GM12878 (cell line): ENCODE results near the gene ASMTL. TPM values are rescaled to one million over a fixed set of nuclear protein-coding genes. Genes with fewer than 3 reads are reported as not detected.

Experiments
- CBFB ChIP-seq: IDR thresholded peaks from 2 replicates; pipeline ENCODE4 v1.6.1; 2016; ENCODE audit warnings: antibody characterized with exemption, low read depth
- CHD1 ChIP-seq: IDR thresholded peaks from 2 replicates; pipeline ENCODE4 v1.6.1; 2012; ENCODE audit warnings: low read depth, low read length, improper control_type of control experiment
- PAX8 ChIP-seq: fragments of 450-650 bp; IDR thresholded peaks from 2 replicates; pipeline ENCODE4 v1.6.1; 2017; ENCODE audit warnings: mild to moderate bottlenecking, moderate library complexity
- POLR2AphosphoS5 ChIP-seq: IDR thresholded peaks from 2 replicates; pipeline ENCODE4 v1.6.1; 2011; ENCODE audit warnings: mild to moderate bottlenecking, low read length, inconsistent platforms
- RAD51 ChIP-seq: fragments of 450-650 bp; IDR thresholded peaks from 2 replicates; pipeline ENCODE4 v1.6.1; 2016; ENCODE audit warnings: moderate library complexity, mild to moderate bottlenecking, inconsistent platforms
- RCOR1 ChIP-seq: conservative IDR thresholded peaks from 2 replicates; pipeline ENCODE4 v1.6.1; 2012; ENCODE audit warnings: low read depth, low read length, improper control_type of control experiment
- SMAD1 ChIP-seq: fragments of 450-650 bp; IDR thresholded peaks from 2 replicates; pipeline ENCODE4 v1.6.1; 2018; ENCODE audit warnings: mild to moderate bottlenecking, low read depth; ENCODE audit not compliant: partially characterized antibody
- STAT3 ChIP-seq: IDR thresholded peaks from 2 replicates; pipeline ENCODE4 v1.6.1; 2011; ENCODE audit warnings: low read depth, low read length, improper control_type of control experiment
- SUPT20H ChIP-seq: IDR thresholded peaks from 2 replicates; pipeline ENCODE4 v1.6.1; 2011; ENCODE audit warnings: low read depth, mild to moderate bottlenecking, low read length, moderate library complexity, borderline replicate concordance; ENCODE audit not compliant: control insufficient read depth
- TARDBP ChIP-seq: IDR thresholded peaks from 2 replicates; pipeline ENCODE4 v1.6.1; 2016; ENCODE audit warnings: borderline replicate concordance
- TCF3 ChIP-seq: IDR thresholded peaks from 2 replicates; pipeline ENCODE4 v1.6.1; 2012; ENCODE audit warnings: low read depth, mild to moderate bottlenecking, low read length, borderline replicate concordance; ENCODE audit not compliant: insufficient read depth
- WRNIP1 ChIP-seq: IDR thresholded peaks from 2 replicates; pipeline ENCODE4 v1.6.1; 2011; ENCODE audit warnings: low read depth, low read length, improper control_type of control experiment, borderline replicate concordance
- ZNF207 ChIP-seq: fragments of 450-650 bp; IDR thresholded peaks from 2 replicates; pipeline ENCODE4 v1.6.1; 2014; ENCODE audit warnings: antibody characterized with exemption, mild to moderate bottlenecking, borderline replicate concordance
- ZSCAN29 ChIP-seq: fragments of 450-650 bp; IDR thresholded peaks from 2 replicates; pipeline ENCODE4 v1.6.1; 2017; ENCODE audit warnings: mild to moderate bottlenecking, moderate library complexity
- polyA plus RNA-seq, 11 experiments: library from polyadenylated mRNA; depleted of rRNA in 4 of 11; unstranded in 6 of 11; stranded (reverse) in 5 of 11; fragments of >200 nt; fragmentation: Nextera tagmentation in 4 of 11; fragmentation: Illumina TruSeq in 1 of 11; extraction: Ambion mirVana in 4 of 11; extraction: Trizol in 1 of 11; gene quantifications; 1 replicate in 1 of 11; 2 replicates in 10 of 11; pipeline versions ENCODE4 v1.2.1 to v1.2.3, GENCODE V29; 2011 to 2016; ENCODE audit warnings: inconsistent platforms in 2 of 11, missing spikeins in 2 of 11, low read depth in 1 of 11
- total RNA-seq, 4 experiments: library from RNA; depleted of rRNA in 3 of 4; stranded (reverse); fragments of >200 nt in 3 of 4; fragmentation: Illumina TruSeq in 1 of 4; extraction: Trizol in 1 of 4; gene quantifications; 2 replicates each; pipeline versions ENCODE4 v1.2.1 to v1.2.3, GENCODE V29; 2013 to 2021
- TF ChIP-seq, protein P1 (sequence below): fragments of 450-650 bp; IDR thresholded peaks from 2 replicates; pipeline ENCODE4 v1.6.1; 2017; ENCODE audit warnings: mild to moderate bottlenecking, low read depth, inconsistent platforms; ENCODE audit not compliant: poor library complexity, severe bottlenecking
- TF ChIP-seq, protein P2 (sequence below): fragments of 450-650 bp; IDR thresholded peaks from 2 replicates; pipeline ENCODE4 v1.6.1; 2018; ENCODE audit warnings: borderline replicate concordance, mild to moderate bottlenecking; ENCODE audit not compliant: partially characterized antibody
- TF ChIP-seq, protein P3 (sequence below): fragments of 450-650 bp; IDR thresholded peaks from 2 replicates; pipeline ENCODE4 v1.6.1; 2017; ENCODE audit warnings: borderline replicate concordance
- TF ChIP-seq, protein P4 (sequence below): fragments of 450-650 bp; IDR thresholded peaks from 2 replicates; pipeline ENCODE4 v1.6.1; 2017; ENCODE audit warnings: mild to moderate bottlenecking, moderate library complexity
- TF ChIP-seq, protein P5 (sequence below): fragments of 450-650 bp; IDR thresholded peaks from 2 replicates; pipeline ENCODE4 v1.6.1; 2014; ENCODE audit warnings: mild to moderate bottlenecking

The ASMTL gene
- total and polyA plus RNA-seq, 10 of the 15 experiments (the other 5 are each of a cell fraction or from before 2014, with no cell fraction given) = 1.6 to 51.9 (median 32.1) TPM

DNA sequence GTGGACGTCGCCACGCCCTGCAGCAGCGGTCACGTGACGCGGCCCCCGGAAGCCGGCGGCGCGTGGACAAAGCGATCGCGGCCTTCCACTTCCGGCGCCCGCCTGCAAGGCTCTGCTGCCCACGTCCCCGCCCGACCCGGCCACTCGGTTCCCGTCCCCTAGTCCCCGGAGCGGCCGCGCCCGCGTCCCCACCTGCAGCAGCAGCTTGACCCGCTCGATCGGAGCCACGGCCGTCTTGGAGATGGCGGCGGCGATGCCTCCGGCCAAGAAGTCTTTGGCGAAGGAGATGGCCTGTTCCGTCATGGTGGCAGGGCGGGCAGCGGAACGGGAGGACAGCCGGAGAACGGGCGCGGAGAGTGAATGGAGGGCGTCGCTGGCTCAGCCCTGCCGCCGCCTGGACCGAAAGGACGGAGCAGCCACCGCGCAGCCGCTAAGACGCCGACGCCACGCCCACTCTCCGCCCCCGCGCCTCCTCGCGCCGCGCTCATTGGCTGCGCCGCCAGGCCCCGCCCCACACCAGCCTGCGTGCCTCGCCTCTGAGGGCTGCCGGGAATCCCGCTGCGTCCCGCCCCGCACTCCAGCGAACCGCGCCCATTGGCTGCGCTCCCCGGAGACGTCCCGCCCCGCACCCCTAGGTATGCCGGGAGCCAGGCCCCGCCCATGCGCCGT, 60.9 kb downstream of the ASMTL start, which contains the start of gene SLC25A6 (continued):
- TF ChIP-seq POLR2AphosphoS5 = peak; percentile 98
- TF ChIP-seq SUPT20H = no peak
- TF ChIP-seq, protein P1, sequence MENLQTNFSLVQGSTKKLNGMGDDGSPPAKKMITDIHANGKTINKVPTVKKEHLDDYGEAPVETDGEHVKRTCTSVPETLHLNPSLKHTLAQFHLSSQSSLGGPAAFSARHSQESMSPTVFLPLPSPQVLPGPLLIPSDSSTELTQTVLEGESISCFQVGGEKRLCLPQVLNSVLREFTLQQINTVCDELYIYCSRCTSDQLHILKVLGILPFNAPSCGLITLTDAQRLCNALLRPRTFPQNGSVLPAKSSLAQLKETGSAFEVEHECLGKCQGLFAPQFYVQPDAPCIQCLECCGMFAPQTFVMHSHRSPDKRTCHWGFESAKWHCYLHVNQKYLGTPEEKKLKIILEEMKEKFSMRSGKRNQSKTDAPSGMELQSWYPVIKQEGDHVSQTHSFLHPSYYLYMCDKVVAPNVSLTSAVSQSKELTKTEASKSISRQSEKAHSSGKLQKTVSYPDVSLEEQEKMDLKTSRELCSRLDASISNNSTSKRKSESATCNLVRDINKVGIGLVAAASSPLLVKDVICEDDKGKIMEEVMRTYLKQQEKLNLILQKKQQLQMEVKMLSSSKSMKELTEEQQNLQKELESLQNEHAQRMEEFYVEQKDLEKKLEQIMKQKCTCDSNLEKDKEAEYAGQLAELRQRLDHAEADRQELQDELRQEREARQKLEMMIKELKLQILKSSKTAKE = no peak
- TF ChIP-seq ZSCAN29 = no peak
- TF ChIP-seq TCF3 = peak; percentile 24; the same call in 1 of the 2 replicates
- TF ChIP-seq ZNF207 = peak; percentile 97
- no peak for TF ChIP-seq STAT3
- TF ChIP-seq PAX8 = no peak
- TF ChIP-seq CBFB = no peak
- no peak for TF ChIP-seq WRNIP1
- TF ChIP-seq RAD51 = peak; percentile 96
- TF ChIP-seq, protein P2, sequence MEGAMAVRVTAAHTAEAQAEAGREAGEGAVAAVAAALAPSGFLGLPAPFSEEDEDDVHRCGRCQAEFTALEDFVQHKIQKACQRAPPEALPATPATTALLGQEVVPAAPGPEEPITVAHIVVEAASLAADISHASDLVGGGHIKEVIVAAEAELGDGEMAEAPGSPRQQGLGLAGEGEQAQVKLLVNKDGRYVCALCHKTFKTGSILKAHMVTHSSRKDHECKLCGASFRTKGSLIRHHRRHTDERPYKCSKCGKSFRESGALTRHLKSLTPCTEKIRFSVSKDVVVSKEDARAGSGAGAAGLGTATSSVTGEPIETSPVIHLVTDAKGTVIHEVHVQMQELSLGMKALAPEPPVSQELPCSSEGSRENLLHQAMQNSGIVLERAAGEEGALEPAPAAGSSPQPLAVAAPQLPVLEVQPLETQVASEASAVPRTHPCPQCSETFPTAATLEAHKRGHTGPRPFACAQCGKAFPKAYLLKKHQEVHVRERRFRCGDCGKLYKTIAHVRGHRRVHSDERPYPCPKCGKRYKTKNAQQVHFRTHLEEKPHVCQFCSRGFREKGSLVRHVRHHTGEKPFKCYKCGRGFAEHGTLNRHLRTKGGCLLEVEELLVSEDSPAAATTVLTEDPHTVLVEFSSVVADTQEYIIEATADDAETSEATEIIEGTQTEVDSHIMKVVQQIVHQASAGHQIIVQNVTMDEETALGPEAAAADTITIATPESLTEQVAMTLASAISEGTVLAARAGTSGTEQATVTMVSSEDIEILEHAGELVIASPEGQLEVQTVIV = no peak
- TF ChIP-seq, protein P3, sequence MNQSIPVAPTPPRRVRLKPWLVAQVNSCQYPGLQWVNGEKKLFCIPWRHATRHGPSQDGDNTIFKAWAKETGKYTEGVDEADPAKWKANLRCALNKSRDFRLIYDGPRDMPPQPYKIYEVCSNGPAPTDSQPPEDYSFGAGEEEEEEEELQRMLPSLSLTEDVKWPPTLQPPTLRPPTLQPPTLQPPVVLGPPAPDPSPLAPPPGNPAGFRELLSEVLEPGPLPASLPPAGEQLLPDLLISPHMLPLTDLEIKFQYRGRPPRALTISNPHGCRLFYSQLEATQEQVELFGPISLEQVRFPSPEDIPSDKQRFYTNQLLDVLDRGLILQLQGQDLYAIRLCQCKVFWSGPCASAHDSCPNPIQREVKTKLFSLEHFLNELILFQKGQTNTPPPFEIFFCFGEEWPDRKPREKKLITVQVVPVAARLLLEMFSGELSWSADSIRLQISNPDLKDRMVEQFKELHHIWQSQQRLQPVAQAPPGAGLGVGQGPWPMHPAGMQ = no peak
- TF ChIP-seq, protein P4, sequence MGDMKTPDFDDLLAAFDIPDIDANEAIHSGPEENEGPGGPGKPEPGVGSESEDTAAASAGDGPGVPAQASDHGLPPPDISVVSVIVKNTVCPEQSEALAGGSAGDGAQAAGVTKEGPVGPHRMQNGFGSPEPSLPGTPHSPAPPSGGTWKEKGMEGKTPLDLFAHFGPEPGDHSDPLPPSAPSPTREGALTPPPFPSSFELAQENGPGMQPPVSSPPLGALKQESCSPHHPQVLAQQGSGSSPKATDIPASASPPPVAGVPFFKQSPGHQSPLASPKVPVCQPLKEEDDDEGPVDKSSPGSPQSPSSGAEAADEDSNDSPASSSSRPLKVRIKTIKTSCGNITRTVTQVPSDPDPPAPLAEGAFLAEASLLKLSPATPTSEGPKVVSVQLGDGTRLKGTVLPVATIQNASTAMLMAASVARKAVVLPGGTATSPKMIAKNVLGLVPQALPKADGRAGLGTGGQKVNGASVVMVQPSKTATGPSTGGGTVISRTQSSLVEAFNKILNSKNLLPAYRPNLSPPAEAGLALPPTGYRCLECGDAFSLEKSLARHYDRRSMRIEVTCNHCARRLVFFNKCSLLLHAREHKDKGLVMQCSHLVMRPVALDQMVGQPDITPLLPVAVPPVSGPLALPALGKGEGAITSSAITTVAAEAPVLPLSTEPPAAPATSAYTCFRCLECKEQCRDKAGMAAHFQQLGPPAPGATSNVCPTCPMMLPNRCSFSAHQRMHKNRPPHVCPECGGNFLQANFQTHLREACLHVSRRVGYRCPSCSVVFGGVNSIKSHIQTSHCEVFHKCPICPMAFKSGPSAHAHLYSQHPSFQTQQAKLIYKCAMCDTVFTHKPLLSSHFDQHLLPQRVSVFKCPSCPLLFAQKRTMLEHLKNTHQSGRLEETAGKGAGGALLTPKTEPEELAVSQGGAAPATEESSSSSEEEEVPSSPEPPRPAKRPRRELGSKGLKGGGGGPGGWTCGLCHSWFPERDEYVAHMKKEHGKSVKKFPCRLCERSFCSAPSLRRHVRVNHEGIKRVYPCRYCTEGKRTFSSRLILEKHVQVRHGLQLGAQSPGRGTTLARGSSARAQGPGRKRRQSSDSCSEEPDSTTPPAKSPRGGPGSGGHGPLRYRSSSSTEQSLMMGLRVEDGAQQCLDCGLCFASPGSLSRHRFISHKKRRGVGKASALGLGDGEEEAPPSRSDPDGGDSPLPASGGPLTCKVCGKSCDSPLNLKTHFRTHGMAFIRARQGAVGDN = peak; percentile 62
- TF ChIP-seq CHD1 = peak; percentile 90
- no peak for TF ChIP-seq RCOR1
- TF ChIP-seq, protein P5, sequence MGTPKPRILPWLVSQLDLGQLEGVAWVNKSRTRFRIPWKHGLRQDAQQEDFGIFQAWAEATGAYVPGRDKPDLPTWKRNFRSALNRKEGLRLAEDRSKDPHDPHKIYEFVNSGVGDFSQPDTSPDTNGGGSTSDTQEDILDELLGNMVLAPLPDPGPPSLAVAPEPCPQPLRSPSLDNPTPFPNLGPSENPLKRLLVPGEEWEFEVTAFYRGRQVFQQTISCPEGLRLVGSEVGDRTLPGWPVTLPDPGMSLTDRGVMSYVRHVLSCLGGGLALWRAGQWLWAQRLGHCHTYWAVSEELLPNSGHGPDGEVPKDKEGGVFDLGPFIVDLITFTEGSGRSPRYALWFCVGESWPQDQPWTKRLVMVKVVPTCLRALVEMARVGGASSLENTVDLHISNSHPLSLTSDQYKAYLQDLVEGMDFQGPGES = peak; percentile 62; the same call in 1 of the 2 replicates
- TF ChIP-seq SMAD1 = peak; percentile 44
- 0 out of 2 replicates have a peak, but pooled peaks have one; percentile 42 for TF ChIP-seq TARDBP
